Astrocyte of the spinal cord (primary cell): Measurements from ENCODE around the gene SNAPC2.

Source experiments
- DNase-seq: peaks from one replicate; pipeline ENCODE4 v3.0.0; 2011; ENCODE audit warnings: low read depth, low spot score
- H3K4me3 ChIP-seq: 2 replicates; pipeline ENCODE4 v1.5.1; 2011; ENCODE audit warnings: low read depth, mild to moderate bottlenecking, low read length, moderate library complexity
- in situ Hi-C: cut with HindIII; loops from 2 replicates; pipeline ENCODE4 v1.10.0; 2017; ENCODE audit warnings: low sequenced_read_pairs
- TF ChIP-seq, protein P1 (sequence below): IDR thresholded peaks from 2 replicates; pipeline ENCODE4 v1.5.1; 2012; ENCODE audit warnings: low read depth, mild to moderate bottlenecking, low read length, inconsistent platforms

Gene SNAPC2

GRCh38 chr19:7918615-7919421 lies 1.3 kb upstream of the SNAPC2 start:
- TF ChIP-seq, protein P1, sequence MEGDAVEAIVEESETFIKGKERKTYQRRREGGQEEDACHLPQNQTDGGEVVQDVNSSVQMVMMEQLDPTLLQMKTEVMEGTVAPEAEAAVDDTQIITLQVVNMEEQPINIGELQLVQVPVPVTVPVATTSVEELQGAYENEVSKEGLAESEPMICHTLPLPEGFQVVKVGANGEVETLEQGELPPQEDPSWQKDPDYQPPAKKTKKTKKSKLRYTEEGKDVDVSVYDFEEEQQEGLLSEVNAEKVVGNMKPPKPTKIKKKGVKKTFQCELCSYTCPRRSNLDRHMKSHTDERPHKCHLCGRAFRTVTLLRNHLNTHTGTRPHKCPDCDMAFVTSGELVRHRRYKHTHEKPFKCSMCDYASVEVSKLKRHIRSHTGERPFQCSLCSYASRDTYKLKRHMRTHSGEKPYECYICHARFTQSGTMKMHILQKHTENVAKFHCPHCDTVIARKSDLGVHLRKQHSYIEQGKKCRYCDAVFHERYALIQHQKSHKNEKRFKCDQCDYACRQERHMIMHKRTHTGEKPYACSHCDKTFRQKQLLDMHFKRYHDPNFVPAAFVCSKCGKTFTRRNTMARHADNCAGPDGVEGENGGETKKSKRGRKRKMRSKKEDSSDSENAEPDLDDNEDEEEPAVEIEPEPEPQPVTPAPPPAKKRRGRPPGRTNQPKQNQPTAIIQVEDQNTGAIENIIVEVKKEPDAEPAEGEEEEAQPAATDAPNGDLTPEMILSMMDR: no peak
- no peak overlapping the region for H3K4me3 ChIP-seq
- DNase-seq: no peak
- in situ Hi-C loops: no loop called here

GRCh38 chr19:7920519-7921301 lies 572 bp downstream of the SNAPC2 start:
- peak; percentile 98 for DNase-seq
- H3K4me3 ChIP-seq: peak overlapping the region; percentile 48
- TF ChIP-seq, protein P1: no peak
- in situ Hi-C loops: no loop called here

GRCh38 chr19:7921302-7921966 lies 1.3 kb downstream of the SNAPC2 start:
- in situ Hi-C loops: no loop called here
- TF ChIP-seq, protein P1: no peak

DNA sequence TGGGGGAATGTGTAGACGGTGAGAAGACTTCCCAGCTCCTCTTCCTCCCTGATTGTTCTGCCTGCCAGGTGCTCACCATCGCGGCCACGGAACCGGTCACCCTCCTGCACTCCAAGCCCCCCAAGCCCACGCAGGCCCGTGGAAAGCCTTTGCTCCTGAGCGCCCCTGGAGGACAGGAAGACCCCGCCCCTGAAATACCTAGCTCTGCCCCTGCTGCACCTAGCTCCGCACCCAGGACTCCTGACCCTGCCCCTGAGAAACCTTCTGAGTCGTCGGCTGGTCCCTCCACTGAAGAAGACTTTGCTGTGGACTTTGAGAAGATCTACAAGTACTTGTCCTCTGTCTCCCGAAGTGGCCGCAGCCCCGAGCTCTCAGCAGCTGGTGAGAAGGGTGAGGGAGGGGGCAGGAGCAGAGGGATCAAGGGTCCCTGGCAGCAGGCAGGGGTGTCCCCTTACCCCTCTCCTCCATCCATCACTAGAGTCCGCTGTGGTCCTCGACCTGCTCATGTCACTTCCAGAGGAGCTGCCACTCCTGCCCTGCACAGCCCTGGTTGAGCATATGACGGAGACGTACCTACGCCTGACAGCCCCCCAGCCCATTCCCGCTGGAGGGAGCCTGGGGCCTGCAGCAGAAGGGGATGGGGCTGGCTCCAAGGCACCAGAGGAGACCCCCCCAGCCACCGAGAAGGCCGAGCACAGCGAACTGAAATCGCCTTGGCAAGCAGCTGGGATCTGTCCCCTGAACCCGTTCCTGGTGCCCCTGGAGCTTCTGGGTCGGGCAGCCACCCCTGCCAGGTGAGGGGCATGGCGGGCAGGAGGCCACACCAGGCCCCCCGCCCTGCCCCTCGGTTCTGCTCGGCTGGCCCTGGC lies 2.1 kb downstream of the SNAPC2 start:
- TF ChIP-seq, protein P1: no peak
- H3K4me3 ChIP-seq: no peak overlapping the region
- in situ Hi-C loops: no loop called here
- no peak for DNase-seq

More at GRCh38 chr19:7921302-7921966, 1.3 kb downstream of the SNAPC2 start:
- peak overlapping the region; percentile 48 for H3K4me3 ChIP-seq
- no peak for DNase-seq

- DNase-seq: no peak
- TF ChIP-seq, protein P1: no peak
- no peak overlapping the region for H3K4me3 ChIP-seq
- in situ Hi-C loops: no loop called here
Measured at GRCh38 chr19:7922836-7923195, 2.7 kb downstream of the SNAPC2 start.
